Measurements from ENCODE around the gene CEACAM1.
"Not testable (repeated sequence)": the region's sequence is repeated elsewhere in the genome, so short reads cannot be mapped to it uniquely, and the experiment has no call there.

Gene CEACAM1

GRCh38 chr19:42547929-42548328, 19.6 kb upstream of the CEACAM1 start:
- DNase-seq = no peak

DNA sequence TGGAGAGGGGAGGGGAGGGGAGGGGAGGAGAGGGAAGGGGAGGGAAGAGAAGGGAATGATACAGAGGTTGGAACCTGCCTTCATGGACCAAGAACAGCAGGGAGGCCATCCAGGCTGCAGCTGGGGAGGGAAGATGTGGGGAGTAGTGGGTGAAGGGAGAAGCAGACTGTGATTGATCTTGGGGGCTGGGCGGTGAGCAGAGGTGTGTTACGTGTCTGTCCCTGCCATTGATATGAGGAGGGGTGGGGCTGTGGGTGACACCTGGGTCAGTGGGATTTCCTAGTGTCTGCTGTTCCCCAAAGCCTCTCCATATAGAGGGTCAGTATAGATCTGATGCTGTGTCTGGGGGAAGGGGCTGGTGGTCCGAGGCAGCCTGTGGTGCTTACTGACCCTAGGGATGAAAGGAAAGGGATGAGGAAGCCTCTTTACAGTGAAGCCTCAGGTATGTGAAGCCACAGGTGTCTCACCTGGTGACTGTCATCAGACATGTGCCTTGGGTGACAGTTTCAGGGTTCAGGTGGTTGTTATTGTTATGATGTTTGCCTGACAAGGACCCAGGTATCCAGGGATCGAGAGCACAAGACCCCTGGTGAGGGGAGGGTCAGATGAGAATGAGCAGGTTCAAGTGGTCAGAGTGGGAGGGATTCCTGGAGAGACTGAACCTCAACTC, 18.7 kb upstream of the CEACAM1 start:
- no peak for DNase-seq

DNA sequence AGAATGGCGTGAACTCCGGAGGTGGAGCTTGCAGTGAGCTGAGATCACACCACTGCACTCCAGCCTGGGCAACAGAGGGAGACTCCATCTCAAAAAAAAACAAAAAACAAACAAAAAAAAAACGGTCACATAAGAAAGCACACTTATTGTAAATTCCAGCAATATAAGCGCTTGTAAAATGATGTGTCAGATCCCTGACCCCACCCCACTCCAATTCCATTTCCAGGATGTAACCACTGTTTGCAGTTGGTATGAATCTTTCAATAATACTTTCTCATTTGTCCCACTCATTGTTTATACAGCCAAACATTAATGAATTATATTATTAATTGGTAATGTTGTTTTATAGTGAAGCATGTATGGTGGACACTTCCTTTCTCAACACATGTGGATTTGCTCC, 15.9 kb upstream of the CEACAM1 start:
- no peak for DNase-seq

DNA sequence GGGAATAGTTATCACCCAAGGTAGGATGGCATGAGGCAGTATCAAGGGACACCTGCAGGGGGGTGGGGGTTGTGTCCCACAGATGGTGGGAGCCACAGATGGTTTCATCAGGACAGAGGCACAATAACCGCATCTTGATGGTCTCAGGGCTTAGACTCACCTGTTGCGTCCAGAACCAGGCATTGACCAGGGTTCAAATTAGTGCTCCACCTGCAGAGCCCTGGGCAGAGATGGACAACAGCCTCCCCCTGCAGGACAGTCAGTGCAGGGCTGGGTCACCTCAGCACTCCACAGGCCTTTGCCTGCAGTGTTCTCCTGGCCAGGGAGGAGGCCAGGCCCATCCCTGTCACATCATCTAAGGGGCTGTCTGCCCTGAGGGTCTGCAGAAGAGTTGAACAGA, 14.5 kb upstream of the CEACAM1 start:
- no peak for DNase-seq

DNA sequence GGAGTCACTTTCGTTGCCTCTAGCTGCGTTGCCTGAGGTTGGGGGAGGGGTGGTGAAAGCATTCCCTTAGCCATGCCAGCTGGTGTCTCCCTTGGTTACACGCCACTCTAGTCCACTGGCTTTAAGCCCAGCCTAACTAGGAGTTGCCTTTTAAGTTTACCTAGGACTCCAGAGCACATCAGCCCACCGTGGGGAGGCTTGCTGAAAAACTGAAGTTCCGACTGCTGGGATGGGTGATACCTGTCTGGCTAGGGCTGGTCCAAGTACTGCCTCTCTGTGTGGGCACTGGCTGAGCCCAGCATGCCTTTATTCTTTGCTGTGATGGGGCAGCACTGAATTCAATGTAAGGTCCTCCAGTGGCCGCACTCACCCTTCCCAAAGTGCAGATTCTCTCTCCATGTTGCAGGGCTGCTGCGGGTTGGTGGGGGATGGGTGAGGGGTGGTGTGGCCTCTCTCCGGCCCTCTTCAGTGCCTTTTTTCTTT, 11.8 kb upstream of the CEACAM1 start:
- no peak for DNase-seq

- DNase-seq = no peak
Observed at GRCh38 chr19:42538841-42539709, 10.8 kb upstream of the CEACAM1 start.

DNA sequence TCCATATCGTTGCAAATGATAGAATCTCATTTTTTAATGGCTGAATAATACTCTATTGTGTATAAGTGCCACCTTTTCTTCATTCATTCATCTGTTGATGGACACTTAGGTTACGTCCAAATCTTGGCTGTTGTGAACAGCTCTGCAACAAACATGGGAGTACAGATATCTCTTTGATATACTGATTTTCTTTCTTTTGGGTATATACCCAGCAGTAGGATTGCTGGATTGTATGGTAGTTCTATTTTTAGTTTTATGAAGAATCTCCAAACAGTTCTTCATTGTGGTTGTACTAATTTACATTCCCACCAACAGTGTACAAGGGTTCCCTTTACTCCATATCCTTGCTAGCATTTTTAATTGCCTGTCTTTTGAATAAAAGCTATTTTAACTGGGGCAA, 7.0 kb upstream of the CEACAM1 start:
- not testable (repeated sequence) for DNase-seq

DNA sequence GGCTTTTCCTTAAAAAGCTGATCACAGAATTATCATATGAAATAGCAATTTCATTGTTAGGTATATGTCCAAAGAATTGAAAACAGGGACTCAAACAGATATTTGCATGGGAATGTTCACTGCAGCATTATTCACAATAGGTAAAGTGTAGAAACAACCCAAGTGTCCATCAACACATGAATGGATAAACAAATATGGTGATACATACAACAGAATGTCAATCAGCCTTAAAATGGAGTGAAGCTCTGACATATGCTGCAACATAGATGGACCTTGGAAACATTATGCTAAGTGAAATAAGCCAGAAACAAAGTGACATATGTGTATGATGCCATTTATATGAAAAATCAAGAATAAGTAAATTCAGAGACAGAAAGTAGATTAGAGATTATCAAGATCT, 6.1 kb upstream of the CEACAM1 start:
- no peak for DNase-seq

DNA sequence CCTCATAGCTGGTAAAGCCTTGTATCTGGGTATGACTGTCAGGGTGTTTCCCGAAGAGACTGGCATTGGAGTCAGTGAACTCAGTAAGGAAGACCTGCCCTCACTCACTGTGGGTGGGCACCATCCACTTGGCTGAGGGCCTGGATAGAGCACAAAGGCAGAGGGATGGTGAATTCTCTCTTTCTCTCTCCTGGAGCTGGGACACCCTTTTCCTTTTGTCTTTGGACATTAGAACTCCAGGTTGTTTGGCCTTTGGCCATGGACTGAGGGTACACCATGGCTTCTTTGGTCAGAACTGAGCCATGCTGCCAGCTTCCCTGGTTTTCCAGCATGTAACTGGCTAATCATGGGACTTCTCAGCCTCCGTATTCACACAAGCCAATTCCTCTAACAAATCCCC, 4.6 kb upstream of the CEACAM1 start:
- no peak for DNase-seq

GRCh38 chr19:42531313-42531712, 3.0 kb upstream of the CEACAM1 start:
- DNase-seq = no peak

GRCh38 chr19:42529248-42529764, 1.0 kb upstream of the CEACAM1 start:
- DNase-seq = no peak

GRCh38 chr19:42524943-42525342, 3.3 kb downstream of the CEACAM1 start:
- DNase-seq = no peak

- DNase-seq = no peak
Observed at GRCh38 chr19:42524250-42524649, 4.0 kb downstream of the CEACAM1 start.

DNA sequence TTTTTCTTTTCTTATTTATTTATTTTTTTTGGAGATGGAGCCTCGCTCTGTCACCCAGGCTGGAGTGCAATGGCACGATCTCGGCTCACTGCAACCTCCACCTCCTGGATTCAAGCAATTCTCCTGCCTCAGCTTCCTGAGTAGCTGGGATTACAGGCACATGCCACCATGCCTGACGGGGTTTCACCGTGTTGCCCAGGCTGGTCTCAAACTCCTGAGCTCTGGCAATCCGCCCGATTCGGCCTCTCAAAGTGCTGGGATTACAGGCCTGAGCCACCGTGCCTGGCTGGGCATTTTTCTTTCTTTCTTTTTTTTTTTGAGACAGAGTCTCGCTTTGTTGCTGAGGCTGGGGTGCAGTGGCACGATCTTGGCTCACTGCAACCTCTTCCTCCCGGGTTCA, 6.0 kb downstream of the CEACAM1 start:
- DNase-seq = not testable (repeated sequence)

DNA sequence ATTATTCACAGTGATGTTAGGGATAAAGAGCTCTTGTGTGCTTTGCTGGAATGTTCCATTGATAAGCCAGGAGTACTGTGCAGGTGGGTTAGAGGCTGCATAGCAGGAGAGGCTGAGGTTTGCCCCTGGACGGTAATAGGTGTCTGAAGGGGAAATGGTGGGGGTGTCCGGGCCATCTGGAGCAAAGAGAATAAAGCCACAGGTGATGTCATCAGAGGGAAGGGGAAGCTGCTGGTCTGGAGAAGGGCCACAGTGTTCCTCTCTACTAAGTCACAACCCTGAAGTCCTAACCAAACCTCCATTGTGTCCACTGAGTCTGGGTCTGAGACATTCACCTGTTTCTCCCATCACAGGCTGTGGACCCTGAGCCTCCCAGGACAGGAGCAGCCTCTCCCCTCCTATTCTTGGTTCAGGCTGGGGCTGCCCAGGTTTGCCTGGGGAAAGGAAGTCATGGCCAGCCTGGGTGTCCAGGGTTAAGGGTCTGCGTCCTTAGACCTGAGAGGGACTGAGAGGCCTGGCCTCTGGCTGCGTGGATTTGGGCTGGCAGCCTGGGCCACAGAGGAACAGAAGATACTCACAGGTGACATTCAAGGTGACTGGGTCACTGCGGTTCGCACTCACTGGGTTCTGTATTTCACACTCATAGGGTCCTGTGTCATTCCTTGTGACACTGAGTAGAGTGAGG, 6.8 kb downstream of the CEACAM1 start:
- no peak for DNase-seq

DNA sequence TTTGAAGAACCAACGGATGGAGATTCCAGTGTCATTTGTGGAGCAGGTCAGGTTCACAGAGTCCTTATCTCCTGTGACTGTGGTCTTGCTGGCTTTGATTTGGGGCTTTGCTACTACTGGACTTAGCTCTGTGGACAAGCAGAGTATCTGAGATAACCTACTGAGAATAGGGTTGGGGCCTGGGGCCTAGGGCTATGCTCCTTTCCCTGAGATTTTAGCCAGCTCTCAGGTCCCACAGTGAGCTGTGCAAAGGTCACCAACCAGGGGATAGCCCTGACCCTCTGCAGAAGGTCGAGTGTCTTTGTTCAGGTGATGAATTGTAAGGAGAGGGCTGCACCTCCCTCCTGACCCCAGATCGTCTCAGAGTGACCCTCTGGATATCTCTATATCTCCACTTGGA, 9.2 kb downstream of the CEACAM1 start:
- no peak for DNase-seq

GRCh38 chr19:42516771-42517170, 11.5 kb downstream of the CEACAM1 start:
- no peak for DNase-seq

DNA sequence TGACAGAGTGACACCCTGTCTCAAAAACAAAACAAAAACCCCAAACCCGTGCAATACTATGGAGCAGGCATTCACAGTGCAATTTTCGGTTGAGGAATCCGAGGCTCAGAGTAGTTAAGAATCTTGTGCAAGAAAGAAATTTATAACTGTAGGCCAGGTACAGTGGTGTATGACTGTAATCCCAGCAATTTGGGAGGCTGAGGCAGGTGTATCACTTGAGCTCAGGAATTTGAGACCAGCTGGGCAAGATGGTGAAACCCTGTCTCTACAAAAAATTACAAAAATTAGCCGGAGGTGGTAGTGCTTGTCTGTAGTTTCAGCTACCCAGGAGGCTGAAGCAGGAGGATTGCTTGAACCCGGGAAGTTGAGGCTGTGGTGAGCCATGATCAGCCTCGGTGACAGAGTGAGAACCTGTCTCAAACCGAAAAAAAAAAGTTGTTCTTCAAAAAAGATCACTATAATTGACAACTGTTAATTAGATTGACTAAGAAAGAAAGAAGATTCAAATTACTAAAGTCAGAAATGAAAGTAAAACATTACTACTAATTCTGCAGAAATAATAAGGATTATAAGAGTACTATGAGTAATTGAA, 12.9 kb downstream of the CEACAM1 start:
- no peak for DNase-seq

DNA sequence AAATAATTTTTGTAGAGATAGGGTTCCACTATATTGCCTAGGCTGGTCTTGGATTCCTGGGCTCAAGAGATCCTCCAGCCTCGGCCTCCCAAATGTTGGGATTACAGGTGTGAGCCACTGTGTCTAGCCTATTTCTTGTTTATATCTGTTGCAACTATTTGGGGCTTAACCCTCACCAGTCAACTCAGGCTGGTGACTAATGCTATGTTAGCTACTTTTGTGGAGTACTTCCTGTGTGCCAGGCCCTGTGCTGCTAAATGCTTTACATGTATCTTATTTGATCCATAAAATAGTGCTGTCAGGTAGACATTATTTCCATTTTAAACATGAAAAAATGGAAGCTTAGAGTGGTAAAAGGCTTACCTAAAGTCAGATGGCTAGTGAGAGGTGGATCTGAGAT, 13.8 kb downstream of the CEACAM1 start:
- DNase-seq = no peak

DNA sequence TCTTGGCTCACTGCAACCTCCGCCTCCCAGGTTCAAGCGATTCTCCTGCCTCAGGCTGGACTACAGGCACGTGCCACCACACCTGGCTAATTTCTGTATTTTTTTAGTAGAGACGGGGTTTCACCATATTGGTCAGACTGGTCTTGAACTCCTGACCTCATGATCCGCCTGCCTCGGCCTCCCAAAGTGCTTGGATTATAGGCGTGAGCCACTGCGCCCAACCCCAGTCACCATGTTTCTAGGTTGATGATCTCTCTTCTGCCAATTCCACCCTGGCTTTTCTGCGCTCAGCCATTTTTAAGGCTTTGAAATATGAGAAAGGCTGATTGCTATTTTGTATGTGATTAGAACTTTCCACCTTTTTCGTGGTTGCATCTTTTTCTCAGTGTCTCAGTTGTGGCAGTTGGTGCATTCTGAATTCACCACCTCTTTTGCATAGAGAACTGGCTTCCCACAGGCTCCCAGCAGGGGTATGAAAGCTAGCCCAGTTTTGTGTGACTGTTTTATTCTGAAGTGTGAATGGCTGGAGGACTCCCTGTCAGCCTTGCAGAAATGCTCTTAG, 15.5 kb downstream of the CEACAM1 start:
- no peak for DNase-seq

DNA sequence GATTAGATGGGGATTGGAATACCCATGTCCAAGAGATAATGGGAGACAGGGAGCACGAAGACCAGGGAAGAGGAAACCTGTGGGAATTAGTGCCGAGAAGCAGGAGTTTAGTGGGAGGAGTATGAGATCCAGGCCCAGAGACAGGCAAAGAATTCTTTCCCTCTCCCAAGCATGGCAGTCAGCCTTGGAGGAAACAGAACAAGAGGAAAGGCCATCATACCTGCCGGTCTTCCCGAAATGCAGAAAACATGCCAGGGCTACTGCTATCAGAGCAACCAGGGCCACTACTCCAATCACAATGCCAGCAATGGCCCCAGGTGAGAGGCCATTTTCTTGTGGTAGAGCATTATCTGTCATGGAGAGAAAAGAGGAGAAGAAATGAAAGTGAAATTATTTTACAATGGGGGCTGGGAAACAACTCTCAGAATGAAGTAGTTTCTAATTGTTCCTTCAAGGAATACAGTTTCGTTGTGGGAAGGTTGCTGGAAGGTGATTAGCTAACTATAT, 16.1 kb downstream of the CEACAM1 start:
- DNase-seq = no peak

GRCh38 chr19:42511340-42511739, 16.9 kb downstream of the CEACAM1 start:
- no peak for DNase-seq

Data from activated gamma-delta T cell (primary cell).